ENCODE results near the gene BHLHE40.
"Not testable (repeated sequence)": the region's sequence is repeated elsewhere in the genome, so short reads cannot be mapped to it uniquely, and the experiment has no call there.

Gene BHLHE40

DNA sequence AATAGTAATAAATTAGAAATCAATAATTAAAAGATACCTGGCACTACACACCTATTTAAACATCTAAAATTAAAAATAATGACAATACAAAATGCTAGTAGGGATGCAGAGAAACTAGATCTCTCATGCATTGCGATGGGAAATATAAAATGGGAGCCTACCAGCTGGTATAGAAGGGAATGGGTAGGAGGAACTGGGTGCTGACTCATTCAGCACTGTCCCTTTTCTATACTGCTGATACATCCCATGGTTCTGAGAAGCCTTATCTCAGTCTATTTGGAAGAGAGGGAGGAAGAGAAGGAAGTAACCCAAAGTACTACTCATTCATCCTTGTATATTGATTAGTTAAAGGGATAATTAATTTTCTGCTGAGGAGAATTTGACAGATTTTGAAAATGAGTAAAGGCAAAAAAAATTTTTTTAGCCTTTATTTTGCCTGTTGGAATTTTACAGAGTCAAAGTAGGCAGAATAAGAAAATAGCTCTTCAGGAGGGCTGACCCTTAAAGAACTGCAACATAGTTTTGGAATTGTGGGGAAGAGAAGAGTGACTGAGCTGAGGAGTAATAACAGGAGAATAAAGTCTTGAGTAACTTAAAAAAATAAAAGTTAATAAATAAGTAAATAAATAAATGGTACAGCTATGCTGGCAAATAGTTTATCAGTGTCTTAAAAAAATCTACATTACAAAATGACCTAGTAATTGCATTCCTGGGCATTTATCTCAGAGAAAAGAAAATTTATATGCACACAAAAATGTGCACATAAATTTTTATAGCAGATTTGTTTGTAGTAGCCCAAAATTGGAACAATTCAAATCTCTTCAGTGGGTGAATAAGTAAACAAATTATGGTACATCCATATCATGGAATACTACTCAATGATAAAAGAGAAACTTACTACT lies 15.3 kb upstream of the BHLHE40 start:
- no peak for DNase-seq

DNA sequence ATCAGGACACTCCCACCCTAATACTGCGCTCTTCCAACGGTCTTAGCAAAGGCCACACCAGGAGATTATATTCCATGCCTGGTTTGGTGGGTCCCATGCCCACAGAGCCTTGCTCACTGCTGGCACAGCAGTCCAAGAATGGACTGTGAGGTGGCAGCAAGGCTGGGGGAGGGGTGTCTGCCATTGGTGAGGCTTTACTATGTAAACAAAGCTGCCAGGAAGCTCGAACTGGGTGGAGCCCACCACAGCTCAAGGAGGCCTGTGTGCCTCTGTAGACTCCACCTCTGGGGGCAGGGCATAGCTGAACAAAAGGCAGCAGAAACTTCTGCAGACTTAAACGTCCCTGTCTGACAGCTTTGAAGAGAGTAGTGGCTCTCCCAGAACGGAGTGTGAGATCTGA lies 13.2 kb upstream of the BHLHE40 start:
- not testable (repeated sequence) for DNase-seq

DNA sequence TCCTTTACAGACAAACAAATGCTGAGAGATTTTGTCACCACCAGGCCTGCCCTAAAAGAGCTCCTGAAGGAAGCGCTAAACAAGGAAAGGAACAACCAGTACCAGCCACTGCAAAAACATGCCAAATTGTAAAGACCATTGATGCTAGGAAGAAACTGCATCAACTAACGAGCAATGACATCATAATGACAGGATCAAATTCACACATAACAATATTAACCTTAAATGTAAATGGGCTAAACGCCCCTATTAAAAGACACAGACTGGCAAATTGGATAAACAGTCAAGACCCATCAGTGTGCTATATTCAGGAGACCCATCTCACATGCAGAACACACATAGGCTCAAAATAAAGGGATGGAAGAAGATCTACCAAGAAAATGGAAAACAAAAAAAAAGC lies 11.6 kb upstream of the BHLHE40 start:
- not testable (repeated sequence) for DNase-seq

DNA sequence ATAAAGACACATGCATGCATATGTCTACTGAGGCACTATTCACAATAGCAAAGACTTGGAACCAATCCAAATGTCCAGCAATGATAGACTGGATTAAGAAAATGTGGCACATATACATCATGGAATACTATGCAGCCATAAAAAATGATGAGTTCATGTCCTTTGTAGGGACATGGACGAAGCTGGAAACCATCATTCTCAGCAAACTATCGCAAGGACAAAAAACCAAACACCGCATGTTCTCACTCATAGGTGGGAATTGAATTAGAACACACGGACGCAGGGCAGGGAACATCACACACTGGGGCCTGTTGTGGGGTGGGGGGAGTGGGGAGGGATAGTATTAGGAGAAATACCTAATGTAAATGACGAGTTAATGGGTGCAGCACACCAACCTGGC lies 7.8 kb upstream of the BHLHE40 start:
- not testable (repeated sequence) for DNase-seq

DNA sequence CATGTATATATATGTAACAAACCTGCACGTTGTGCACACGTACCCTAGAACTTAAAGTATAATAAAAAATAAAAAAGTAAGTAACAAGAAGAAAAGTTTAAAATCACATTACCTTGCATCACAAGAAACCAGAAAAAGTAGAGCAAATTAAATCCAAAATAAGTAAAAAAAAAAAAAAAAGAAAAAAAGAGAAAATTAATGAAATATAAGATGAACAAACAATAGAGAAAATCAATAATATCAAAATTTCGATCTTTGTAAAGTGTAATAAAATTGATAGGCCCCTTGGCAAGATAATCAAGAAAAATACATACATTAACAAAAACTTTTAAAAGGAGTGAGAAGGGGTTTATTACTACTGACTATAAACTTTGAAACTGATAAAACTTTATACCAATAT lies 7.4 kb upstream of the BHLHE40 start:
- no peak for DNase-seq

DNA sequence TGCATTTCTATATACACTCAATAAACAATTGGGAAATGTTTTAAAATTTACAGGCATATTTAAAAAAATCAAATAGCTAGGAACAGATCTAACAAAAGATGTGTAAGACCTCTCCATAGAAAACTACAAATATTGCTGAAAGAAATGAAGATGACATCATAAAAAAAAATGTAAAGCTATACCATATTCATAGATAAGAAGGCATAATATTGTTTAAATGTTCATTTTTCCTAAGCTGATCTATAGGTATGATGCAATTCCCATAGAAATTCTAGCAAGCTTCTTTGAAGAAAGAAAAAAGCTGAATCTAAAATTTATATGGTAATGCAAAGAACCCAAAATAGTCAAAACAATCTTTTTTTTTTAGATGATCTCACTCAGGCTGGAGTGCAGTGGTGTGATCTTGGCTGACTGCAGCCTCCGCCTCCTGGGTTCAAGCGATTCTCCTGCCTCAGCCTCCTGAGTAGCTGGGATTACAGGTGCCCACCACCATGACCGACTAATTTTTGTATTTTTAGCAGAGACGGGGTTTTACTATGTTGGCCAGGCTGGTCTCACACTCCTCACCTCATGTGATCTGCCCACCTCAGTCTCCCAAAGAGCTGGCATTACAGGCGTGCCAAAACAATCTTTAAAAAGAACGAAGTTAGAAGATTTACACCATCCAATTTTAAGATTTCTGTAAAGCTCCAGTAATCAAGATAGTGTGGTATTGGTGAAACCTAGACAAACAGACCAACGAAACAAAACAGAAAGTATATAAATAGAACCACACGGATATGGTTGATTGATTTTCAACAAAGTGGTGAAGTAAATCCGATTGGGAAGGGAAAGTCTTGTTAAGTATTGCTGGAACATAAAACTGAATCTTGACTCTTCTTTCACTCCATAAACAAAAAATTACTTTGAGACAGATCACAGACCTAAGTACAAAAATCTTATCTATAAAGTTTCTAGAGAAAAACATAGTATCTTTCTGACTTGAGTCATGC lies 6.3 kb upstream of the BHLHE40 start:
- DNase-seq = no peak

DNA sequence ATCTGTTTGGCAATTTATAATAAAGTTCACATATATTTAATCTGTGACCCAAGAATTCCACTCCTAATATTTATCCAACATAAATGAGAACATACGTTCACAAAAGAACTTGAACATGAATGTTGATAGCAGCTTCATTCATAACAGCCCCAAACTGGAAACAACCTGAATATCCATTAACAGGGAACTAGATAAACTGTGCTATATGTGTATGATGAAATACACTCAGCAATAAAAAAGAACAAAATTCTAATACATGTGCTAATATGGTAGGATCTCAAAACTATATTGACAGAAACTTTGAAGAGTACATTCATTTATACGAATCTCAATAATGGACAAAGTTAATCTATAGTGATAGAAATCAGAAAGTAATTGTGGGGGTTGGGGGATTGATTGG lies 5.1 kb upstream of the BHLHE40 start:
- DNase-seq = no peak

DNA sequence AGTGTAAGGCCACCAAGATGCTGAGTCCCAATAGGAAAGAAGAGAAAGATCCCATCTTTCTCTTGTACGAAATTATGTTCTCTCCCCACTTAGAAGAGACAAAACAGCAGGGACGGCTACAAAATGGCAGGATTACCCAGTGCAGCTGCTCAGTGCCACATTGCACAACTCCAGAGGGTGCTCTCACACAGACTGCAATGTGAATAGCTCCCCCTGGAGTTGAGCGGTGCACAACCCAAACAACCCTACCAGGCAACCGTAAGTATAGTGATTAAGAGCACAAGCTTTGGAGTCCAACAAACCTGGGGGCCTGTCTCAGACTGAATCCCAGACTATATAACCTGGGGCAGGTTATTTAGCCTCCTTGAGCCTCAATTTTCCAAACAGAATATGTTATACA lies 3.1 kb upstream of the BHLHE40 start:
- DNase-seq = no peak

DNA sequence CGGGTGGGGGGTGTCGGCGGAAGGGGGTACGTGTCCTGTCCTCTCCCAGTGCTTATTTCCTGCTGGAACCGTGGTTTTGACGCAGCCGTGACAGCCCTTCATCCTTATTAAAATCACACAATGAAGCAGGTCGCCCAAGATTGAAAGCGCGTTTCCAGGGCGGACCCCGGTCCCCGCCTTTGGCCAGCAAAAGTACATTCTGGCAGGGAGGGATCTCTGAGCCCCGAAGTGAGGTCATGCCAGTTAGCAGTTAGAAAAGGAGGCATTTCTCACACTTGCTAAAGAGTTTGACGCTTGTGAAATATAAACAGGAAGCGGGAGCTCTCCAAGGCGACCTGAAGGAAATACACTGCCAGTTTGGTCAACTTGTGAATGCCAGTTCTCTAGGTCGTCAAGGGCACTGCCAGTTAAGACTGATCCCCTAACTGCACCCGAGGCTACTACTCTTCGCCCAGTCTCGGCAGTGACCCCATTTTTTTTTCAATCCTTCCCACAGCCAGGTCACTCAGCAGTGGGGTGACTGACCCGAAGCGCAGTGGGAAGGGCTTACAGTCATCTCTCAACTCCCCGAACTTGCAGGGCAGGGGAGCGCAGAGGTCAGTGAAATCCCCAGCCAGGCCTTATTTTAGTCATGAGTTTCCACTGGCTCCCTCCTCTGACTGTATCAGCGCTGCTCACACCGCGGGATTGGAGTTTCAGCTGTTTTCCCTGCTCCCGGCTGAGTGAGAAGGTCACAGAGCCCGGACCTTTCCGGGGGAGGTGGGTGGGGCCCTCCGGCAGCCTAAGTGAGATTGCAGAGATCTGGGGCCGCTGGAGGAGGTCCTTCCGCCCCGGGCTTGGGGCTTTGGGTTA lies 2.0 kb upstream of the BHLHE40 start:
- DNase-seq = no peak

DNA sequence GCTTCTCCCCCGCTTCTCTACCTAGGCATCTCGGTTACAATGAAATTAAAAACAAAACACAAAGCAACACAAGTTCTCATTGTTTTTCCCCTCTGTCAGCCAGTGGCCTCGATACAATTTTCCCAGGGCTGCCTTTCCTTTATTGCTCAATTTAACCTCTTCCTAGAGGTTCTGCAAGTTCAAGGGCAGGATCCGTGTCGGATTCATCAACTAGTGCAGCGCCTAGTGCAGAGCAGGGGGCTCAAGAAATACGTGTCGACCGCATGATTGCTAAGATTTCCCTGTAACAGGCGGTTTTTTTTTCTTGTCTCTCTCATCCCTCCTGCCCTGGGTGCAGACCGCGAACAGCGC lies 1.4 kb upstream of the BHLHE40 start:
- DNase-seq = no peak

DNA sequence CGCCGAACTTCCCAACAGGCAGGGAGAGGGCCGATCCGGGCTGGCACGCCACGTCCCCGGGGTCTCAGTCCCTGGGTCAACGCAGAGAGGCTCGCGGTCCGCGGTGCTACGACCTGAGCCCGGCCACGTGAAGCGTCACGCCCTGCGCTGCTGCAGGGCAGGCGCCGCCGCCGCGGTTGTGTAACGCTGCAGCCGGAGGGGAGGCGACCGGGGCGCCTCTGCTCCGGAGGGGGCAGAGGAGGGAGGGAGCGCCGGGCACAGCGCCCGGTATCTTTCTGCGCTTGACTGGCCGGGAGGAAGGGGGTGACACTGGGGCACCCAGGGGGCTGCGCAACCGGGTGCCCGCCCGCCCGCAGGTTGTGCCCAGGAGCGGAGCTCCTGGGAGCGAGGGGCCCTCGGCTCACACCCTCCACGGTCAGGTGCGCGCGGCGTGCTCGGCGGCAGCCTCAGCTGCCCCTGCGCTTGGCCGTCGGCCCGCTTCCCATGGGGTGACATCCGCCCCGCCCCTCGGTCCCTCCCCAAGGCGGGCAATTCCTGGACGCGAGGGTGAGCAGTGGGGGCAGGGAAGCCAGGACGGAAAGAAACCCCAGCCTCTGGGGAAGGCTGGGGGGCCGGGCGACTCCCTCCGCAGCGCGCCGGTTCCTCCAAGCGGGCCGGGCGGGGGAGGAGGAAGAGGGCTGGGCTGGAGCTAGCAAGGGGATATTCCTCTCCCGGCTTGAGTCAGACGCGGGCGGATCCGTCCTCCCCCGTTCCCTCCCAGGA lies 852 bp upstream of the BHLHE40 start:
- DNase-seq = peak; percentile 69

DNA sequence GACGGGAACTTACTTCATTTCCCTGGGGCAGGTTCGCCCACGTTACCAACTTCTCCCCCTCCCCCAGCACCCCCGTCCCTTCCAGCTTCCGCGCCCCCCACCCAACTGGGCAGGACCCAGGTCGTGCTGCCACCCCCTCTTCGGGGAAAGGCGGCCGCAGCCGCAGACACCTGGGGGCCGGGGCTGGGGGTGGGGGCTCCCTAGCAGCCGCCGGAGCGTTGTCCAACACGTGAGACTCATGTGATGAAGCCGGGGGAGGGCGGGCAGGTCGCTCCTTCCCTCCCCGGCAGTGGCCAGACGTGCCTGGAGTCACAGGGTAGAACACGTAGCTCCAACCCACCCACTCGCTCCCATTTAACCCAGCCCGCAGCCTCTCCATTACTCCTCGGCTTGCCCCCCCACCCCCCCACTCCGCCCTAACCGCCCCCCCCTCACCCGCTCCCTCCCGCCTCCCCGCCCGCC lies 240 bp upstream of the BHLHE40 start:
- peak; percentile 69 for DNase-seq

DNA sequence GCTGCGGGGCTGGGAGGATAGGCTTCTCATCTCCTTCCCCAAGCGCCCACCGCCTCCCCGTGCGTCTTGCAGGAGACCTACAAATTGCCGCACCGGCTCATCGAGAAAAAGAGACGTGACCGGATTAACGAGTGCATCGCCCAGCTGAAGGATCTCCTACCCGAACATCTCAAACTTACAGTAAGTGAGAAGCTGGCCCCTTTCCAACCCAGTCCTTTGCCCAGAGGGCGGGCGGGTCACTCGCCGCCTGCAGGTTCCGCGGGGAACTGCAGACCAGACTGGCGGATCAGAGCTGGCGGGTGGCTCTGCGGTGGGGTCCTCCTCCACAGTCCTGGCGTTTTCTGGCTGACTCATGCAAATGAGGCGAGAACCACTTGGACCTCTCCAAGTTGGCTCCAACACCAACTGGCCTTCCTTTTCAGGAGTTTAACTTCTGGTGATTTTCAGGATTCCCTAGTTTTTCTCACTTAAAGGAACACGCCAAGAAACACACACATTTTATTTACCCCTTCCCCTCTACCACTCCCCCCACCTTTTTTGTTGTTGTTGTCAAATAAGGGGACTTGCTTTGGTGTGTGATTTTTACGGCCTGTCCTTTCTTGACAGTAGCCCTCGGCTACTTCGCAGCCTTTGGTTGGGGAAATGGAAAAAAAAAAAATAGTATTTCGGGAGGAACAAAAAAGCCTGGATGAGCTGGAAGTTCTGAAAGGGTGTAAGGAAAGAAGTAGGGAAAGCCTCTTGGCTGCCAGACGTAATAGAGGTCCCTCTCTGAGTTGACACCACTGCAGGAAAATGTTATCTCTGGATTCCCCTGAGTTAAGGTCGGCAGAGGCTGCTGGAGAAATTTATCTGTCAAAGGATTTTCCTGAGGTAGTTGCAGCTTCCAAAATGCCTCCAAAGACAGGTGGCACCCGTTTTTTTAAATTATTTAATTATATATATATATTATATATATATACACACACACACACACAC lies 1.3 kb downstream of the BHLHE40 start:
- peak; percentile 50 for DNase-seq

DNA sequence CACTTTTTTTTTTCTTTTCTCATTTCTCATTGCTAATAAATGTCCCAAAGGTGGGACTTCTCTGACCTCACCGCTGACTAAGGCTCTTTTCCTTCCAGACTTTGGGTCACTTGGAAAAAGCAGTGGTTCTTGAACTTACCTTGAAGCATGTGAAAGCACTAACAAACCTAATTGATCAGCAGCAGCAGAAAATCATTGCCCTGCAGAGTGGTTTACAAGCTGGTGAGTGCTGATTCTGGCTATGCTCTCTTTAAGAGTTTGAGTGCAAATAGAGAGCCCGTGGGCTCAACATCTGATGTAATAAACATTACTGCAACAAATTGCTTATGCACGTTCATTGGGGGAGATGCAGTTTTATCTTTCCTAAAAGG lies 2.0 kb downstream of the BHLHE40 start:
- DNase-seq = no peak

DNA sequence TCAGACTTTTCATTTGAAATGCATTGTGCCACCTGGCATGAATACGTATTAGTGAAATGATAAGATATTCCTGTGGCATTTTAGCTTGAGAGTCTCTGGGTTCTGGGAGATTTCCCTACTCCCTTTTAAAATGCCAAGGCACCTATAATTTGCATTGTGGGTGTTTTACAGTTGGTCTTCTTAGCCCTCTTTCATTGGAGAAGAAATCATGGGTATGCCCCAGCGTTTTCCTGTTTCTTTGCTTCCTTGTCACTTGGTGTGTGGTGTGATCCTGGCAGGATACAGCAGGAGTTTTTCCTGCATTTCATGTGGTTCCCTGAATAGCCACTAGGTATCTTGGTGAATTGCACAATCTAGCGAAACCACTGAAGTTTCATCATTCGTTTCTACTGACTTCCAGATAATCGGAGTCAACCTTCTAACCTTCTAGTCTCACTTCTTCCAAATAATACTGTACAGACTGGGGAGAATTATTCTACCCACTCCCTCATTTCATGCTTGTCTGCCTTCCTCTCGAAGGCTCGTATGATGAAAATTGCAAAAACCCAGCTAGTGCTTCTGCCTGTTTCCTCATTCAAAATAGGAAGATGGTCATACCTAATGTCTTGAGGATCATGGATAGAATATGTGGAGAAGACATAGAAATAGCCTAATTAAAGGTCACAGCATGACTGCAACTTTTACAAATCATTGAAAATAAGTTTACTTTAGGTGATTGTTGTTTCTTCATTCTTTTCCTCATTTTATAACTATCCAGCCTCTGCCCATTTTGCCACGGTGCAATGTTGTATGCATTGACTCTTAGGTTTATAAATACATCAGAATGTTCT lies 2.6 kb downstream of the BHLHE40 start:
- DNase-seq = peak; percentile 14

DNA sequence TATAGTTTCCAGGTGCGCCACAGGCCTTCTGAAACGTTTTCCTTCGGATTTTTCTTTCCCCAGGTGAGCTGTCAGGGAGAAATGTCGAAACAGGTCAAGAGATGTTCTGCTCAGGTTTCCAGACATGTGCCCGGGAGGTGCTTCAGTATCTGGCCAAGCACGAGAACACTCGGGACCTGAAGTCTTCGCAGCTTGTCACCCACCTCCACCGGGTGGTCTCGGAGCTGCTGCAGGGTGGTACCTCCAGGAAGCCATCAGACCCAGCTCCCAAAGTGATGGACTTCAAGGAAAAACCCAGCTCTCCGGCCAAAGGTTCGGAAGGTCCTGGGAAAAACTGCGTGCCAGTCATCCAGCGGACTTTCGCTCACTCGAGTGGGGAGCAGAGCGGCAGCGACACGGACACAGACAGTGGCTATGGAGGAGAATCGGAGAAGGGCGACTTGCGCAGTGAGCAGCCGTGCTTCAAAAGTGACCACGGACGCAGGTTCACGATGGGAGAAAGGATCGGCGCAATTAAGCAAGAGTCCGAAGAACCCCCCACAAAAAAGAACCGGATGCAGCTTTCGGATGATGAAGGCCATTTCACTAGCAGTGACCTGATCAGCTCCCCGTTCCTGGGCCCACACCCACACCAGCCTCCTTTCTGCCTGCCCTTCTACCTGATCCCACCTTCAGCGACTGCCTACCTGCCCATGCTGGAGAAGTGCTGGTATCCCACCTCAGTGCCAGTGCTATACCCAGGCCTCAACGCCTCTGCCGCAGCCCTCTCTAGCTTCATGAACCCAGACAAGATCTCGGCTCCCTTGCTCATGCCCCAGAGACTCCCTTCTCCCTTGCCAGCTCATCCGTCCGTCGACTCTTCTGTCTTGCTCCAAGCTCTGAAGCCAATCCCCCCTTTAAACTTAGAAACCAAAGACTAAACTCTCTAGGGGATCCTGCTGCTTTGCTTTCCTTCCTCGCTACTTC lies 3.8 kb downstream of the BHLHE40 start:
- DNase-seq = no peak

DNA sequence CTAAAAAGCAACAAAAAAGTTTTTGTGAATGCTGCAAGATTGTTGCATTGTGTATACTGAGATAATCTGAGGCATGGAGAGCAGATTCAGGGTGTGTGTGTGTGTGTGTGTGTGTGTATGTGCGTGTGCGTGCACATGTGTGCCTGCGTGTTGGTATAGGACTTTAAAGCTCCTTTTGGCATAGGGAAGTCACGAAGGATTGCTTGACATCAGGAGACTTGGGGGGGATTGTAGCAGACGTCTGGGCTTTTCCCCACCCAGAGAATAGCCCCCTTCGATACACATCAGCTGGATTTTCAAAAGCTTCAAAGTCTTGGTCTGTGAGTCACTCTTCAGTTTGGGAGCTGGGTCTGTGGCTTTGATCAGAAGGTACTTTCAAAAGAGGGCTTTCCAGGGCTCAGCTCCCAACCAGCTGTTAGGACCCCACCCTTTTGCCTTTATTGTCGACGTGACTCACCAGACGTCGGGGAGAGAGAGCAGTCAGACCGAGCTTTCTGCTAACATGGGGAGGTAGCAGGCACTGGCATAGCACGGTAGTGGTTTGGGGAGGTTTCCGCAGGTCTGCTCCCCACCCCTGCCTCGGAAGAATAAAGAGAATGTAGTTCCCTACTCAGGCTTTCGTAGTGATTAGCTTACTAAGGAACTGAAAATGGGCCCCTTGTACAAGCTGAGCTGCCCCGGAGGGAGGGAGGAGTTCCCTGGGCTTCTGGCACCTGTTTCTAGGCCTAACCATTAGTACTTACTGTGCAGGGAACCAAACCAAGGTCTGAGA lies 4.7 kb downstream of the BHLHE40 start:
- no peak for DNase-seq

DNA sequence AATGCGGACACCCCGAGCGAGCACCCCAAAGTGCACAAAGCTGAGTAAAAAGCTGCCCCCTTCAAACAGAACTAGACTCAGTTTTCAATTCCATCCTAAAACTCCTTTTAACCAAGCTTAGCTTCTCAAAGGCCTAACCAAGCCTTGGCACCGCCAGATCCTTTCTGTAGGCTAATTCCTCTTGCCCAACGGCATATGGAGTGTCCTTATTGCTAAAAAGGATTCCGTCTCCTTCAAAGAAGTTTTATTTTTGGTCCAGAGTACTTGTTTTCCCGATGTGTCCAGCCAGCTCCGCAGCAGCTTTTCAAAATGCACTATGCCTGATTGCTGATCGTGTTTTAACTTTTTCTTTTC lies 5.3 kb downstream of the BHLHE40 start:
- no peak for DNase-seq
